Neuronal stem cell (in vitro differentiated cells): ENCODE measurements around the gene C11orf24.
"Not testable (repeated sequence)": the region's sequence is repeated elsewhere in the genome, so short reads cannot be mapped to it uniquely, and the experiment has no call there.

Source experiments
- DNase-seq: peaks from one replicate; pipeline ENCODE4 v3.0.0-alpha.2; 2013; ENCODE audit warnings: low spot score
- H2AFZ ChIP-seq: one replicate; pipeline ENCODE4 v1.6.1; 2013; ENCODE audit warnings: mild to moderate bottlenecking, low read length, inconsistent platforms
- H2AK5ac ChIP-seq: 2 replicates; pipeline ENCODE4 v1.6.1; 2013; ENCODE audit warnings: low read depth, mild to moderate bottlenecking, inconsistent platforms, low read length, moderate library complexity, mixed read lengths
- H2BK120ac ChIP-seq: 2 replicates; pipeline ENCODE4 v1.6.1; 2013; ENCODE audit warnings: low read depth, mild to moderate bottlenecking, inconsistent platforms, low read length, moderate library complexity, mixed read lengths
- H2BK12ac ChIP-seq: one replicate; pipeline ENCODE4 v1.6.1; 2013; ENCODE audit warnings: low read length, inconsistent platforms
- H2BK15ac ChIP-seq: 2 replicates; pipeline ENCODE4 v1.6.1; 2013; ENCODE audit warnings: mild to moderate bottlenecking, low read length, inconsistent platforms, mixed read lengths
- H2BK5ac ChIP-seq: one replicate; pipeline ENCODE4 v1.6.1; 2013; ENCODE audit warnings: inconsistent platforms, mild to moderate bottlenecking, low read length, moderate library complexity
- H3K14ac ChIP-seq: one replicate; pipeline ENCODE4 v1.6.1; 2013; ENCODE audit warnings: low read length, inconsistent platforms
- H3K18ac ChIP-seq: 2 replicates; pipeline ENCODE4 v1.6.1; 2013; ENCODE audit warnings: low read length, inconsistent platforms
- H3K23ac ChIP-seq: 2 replicates; pipeline ENCODE4 v1.6.1; 2013; ENCODE audit warnings: low read depth, mild to moderate bottlenecking, mixed read lengths, low read length, inconsistent platforms; ENCODE audit not compliant: poor library complexity
- H3K27ac ChIP-seq: replicated peaks from 3 replicates; pipeline ENCODE4 v1.5.1; 2013; ENCODE audit warnings: low read length, inconsistent platforms
- H3K27me3 ChIP-seq, 3 experiments: 2 replicates each; pipeline ENCODE4 v1.6.1; 2013; ENCODE audit warnings: low read length in 3 of 3, mild to moderate bottlenecking in 2 of 3, inconsistent platforms in 1 of 3, low read depth in 1 of 3, mixed read lengths in 1 of 3, moderate library complexity in 1 of 3; ENCODE audit not compliant: control insufficient read depth in 3 of 3, insufficient read depth in 3 of 3
- H3K36me3 ChIP-seq, 2 donors: replicated peaks in 1 of 2; 2 replicates each; pipeline ENCODE4 v1.6.1; 2013; ENCODE audit warnings: low read length in 2 of 2; ENCODE audit not compliant: control insufficient read depth in 2 of 2, insufficient read depth in 2 of 2
- H3K4ac ChIP-seq: 2 replicates; pipeline ENCODE4 v1.6.1; 2013; ENCODE audit warnings: inconsistent platforms, mild to moderate bottlenecking, low read length, moderate library complexity
- H3K4me1 ChIP-seq, 2 donors: 1 replicate in 1 of 2; 2 replicates in 1 of 2; pipeline ENCODE4 v1.6.1; 2013; ENCODE audit warnings: low read length in 2 of 2, low read depth in 1 of 2; ENCODE audit not compliant: control insufficient read depth in 2 of 2, insufficient read depth in 1 of 2
- H3K4me2 ChIP-seq: one replicate; pipeline ENCODE4 v1.6.1; 2013; ENCODE audit warnings: mild to moderate bottlenecking, low read length, inconsistent platforms; ENCODE audit not compliant: insufficient read depth, poor library complexity, severe bottlenecking
- H3K4me3 ChIP-seq, 2 donors: 2 replicates each; pipeline ENCODE4 v1.5.1; 2013; ENCODE audit warnings: low read length in 2 of 2, mild to moderate bottlenecking in 2 of 2, inconsistent platforms in 1 of 2, moderate library complexity in 1 of 2
- H3K79me1 ChIP-seq: one replicate; pipeline ENCODE4 v1.6.1; 2013; ENCODE audit warnings: low read depth, mild to moderate bottlenecking, inconsistent platforms, low read length, moderate library complexity
- H3K9ac ChIP-seq: one replicate; pipeline ENCODE4 v1.6.1; 2013; ENCODE audit warnings: mild to moderate bottlenecking, low read depth, low read length, inconsistent platforms; ENCODE audit not compliant: poor library complexity
- H3K9me3 ChIP-seq, 2 donors: replicated peaks in 1 of 2; 2 replicates each; pipeline versions ENCODE3 to v1.6.1; 2013; ENCODE audit warnings: low read length in 2 of 2, mild to moderate bottlenecking in 2 of 2, inconsistent platforms in 1 of 2, low read depth in 1 of 2, mixed read lengths in 1 of 2, moderate library complexity in 1 of 2; ENCODE audit not compliant: control insufficient read depth in 2 of 2, insufficient read depth in 1 of 2
- H4K8ac ChIP-seq: one replicate; pipeline ENCODE4 v1.6.1; 2013; ENCODE audit warnings: low read depth, mild to moderate bottlenecking, inconsistent platforms, low read length, moderate library complexity
- H4K91ac ChIP-seq: one replicate; pipeline ENCODE4 v1.6.1; 2013; ENCODE audit warnings: low read length, low read depth, mild to moderate bottlenecking, inconsistent platforms; ENCODE audit not compliant: poor library complexity
- WGBS, 2 donors: extraction: QIAGEN DNeasy Blood & Tissue Kit; methylation state at CpG; one replicate each; pipeline ENCODE4 v1.1.7; 2013; ENCODE audit warnings: missing lambda C conversion rate in 2 of 2, mixed read lengths in 1 of 2; ENCODE audit not compliant: insufficient read length in 2 of 2, insufficient replicate concordance in 1 of 2; ENCODE audit errors: extremely low coverage in 2 of 2; 5-methylcytosine and 5-hydroxymethylcytosine counted together

Gene C11orf24

DNA sequence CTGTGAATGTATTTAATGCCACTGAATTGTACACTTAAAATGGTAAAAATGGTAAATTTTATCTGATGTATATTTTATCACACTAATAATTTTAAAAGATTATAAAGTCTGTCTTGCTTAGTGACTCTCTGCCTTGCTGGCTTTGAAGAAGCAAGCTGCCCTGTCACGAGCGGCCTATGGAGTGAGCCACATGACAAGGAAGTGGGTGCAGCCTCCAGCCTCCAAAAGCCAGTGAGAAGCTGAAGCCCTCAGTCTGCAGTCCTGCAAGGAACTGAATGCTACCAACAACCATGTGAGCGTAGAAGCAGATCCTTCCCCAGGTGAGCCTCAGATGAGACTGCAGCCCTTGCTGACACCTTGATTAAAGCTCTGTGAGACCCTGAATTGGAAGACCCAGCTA, 20.0 kb downstream of the C11orf24 start:
- Histone ChIP-seq H3K4ac (no peak overlapping the region), H3K23ac (no peak overlapping the region), H3K79me1 (no peaks in the 10 kb centered on the region), H3K14ac (no peak overlapping the region), H3K27me3 (peaks cover 0 to 8% (median 2%) of the 10 kb centered on the region in 3 experiments), H3K27ac (no peak overlapping the region), H2BK120ac (no peak overlapping the region), H2BK5ac (no peak overlapping the region), H4K8ac (no peak overlapping the region), H2AK5ac (no peak overlapping the region), H2BK15ac (no peak overlapping the region), H2BK12ac (no peak overlapping the region), H3K9me3 (peaks cover 0 to 2% of the 10 kb centered on the region in 2 donors), H3K18ac (no peak overlapping the region), H4K91ac (no peak overlapping the region), H2AFZ (no peak overlapping the region), H3K4me3 (no peak overlapping the region), H3K4me1 (peaks cover 5 to 6% of the 10 kb centered on the region in 2 donors), H3K9ac (no peak overlapping the region), H3K36me3 (no peaks in the 10 kb centered on the region), H3K4me2 (no peak overlapping the region)
- DNase-seq, result no peak
- no CpG with 5 or more reads among the region's 3 CpGs for WGBS, 2 donors

DNA sequence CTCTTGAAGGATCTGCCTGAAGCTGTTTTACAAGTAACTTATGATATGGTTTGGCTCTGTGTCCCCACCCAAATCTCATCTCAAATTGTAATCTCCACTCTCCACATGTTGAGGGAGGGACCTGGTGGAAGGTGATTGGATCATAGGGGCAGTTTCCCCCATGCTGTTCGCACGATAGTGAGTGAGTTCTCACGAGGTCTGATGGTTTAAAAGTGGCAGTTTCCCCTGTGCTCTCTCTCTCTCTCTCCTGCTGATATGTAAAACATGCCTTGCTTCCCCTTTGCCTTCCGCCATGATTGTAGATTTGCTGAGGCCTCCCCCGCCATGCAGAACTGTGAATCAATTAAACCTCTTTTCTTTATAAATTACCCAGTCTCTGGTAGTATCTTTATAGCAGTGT, 26.9 kb downstream of the C11orf24 start:
- H3K27me3 ChIP-seq, H2BK15ac ChIP-seq, H2AK5ac ChIP-seq, H4K91ac ChIP-seq, H2BK5ac ChIP-seq, H3K18ac ChIP-seq, H3K4me2 ChIP-seq, H3K4me3 ChIP-seq, H3K9ac ChIP-seq, H3K4ac ChIP-seq, H3K79me1 ChIP-seq, H4K8ac ChIP-seq, H2AFZ ChIP-seq, H3K36me3 ChIP-seq, H2BK12ac ChIP-seq, H3K14ac ChIP-seq, H2BK120ac ChIP-seq, H3K9me3 ChIP-seq, DNase-seq, H3K27ac ChIP-seq, H3K23ac ChIP-seq, H3K4me1 ChIP-seq: not testable (repeated sequence)
- WGBS, 2 donors, result no CpG with 5 or more reads among the region's 5 CpGs

DNA sequence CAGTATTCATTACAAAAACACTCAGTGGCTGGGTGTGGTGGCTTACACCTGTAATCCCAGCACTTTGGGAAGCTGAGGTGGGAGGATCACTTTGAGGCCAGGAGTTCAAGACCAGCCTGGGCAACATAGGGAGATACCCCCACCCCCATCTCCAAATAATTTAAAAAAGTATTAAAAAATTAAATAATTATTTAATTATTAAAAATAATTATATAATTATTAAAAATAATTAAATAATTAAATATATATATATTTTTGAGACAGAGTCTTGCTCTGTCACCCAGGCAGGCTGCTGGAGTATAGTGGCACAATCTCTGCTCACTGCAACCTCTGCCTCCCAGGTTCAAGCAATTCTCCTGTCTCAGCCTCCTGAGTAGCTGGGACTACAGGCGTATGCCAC, 27.9 kb downstream of the C11orf24 start:
- H2AK5ac ChIP-seq, H2BK5ac ChIP-seq, H4K8ac ChIP-seq, H3K9ac ChIP-seq, H3K4me1 ChIP-seq, DNase-seq, H3K23ac ChIP-seq, H3K9me3 ChIP-seq, H3K79me1 ChIP-seq, H3K27me3 ChIP-seq, H2AFZ ChIP-seq, H2BK12ac ChIP-seq, H3K27ac ChIP-seq, H3K14ac ChIP-seq, H3K4me3 ChIP-seq, H3K18ac ChIP-seq, H3K36me3 ChIP-seq, H2BK15ac ChIP-seq, H4K91ac ChIP-seq, H3K4ac ChIP-seq, H2BK120ac ChIP-seq, H3K4me2 ChIP-seq: not testable (repeated sequence)
- WGBS, 2 donors, result no CpG with 5 or more reads among the region's 1 CpG

DNA sequence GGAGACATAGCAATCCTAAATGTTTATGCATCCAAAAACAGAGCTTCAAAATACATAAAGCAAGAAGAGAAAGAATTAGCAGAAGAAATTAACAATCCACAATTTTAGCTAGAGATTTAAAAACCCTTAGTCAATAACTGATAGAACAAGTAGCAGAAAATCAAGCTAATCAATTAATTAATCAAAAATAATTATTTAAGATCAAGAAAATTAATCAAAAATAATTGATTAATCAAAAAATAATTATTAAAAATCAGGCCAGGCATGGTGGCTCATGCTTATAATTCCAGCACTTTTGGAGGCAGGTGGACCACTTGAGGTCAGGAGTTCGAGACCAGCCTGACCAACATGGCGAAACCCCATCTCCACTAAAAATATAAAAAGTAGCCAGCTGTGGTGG, 29.2 kb downstream of the C11orf24 start:
- Histone ChIP-seq H3K23ac (no peak overlapping the region), H2AK5ac (no peak overlapping the region), H3K4me3 (no peak overlapping the region), H3K4me1 (no peaks in the 10 kb centered on the region), H4K8ac (no peak overlapping the region), H2BK5ac (no peak overlapping the region), H4K91ac (no peak overlapping the region), H3K4ac (no peak overlapping the region), H2BK12ac (no peak overlapping the region), H3K18ac (no peak overlapping the region), H2BK120ac (no peak overlapping the region), H3K79me1 (no peaks in the 10 kb centered on the region), H3K4me2 (no peak overlapping the region), H3K9ac (no peak overlapping the region), H2BK15ac (no peak overlapping the region), H3K36me3 (no peaks in the 10 kb centered on the region), H3K14ac (no peak overlapping the region), H2AFZ (no peak overlapping the region), H3K27ac (no peak overlapping the region), H3K27me3 (no peaks in the 10 kb centered on the region), H3K9me3 (peaks cover 0 to 1% of the 10 kb centered on the region in 2 donors)
- WGBS, 2 donors, result no CpG with 5 or more reads among the region's 2 CpGs
- DNase-seq, result no peak
